Measurements from ENCODE around the gene ARHGAP6. TPM values are rescaled to one million over a fixed set of nuclear protein-coding genes. Genes with fewer than 3 reads are reported as not detected.

ARHGAP6 gene
- total and polyA plus RNA-seq, 2 of the 13 experiments (the other 11 are each of a cell fraction or from before 2014, with no cell fraction given): 0.11 TPM; not detected in 1

DNA sequence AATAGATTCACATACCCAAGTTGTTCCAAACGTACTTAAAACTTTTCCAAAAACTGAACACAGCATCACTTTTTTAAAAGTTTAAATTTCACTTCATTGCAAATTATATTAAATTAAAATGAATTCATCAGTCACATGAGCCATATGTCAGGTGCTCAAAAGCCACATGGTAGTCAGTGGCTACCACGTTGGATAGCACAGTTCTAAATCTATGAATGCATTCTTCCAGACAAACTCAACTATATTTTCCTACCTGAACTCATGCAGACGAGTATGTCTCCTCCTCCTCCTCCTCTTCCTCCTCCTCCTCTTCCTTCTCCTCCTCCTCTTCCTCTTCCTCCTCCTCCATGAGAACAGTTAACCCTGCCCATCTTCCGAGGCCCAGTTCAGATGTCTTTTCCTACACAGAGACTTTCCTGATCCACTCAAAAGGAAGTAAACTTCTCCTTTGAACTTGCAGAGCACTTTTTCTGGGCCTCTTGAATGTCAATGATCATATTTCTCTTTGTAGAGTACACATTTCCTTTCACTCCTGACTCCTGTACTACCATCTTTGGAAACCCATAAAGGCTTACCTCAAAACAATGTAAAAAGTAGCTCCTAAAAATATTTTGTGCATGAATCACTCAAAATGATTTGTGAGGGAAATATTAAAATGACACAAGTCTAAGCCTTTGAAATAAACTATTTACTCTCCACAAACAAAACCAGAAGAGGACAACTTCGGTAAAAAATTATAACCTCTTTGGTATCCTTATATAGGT, 199.9 kb downstream of the ARHGAP6 start:
- no peak overlapping the region for H3K4me2 ChIP-seq (ENCODE audit: low read depth, low read length)
- POLR2A ChIA-PET: no interaction called here
- ATAC-seq: no peak

DNA sequence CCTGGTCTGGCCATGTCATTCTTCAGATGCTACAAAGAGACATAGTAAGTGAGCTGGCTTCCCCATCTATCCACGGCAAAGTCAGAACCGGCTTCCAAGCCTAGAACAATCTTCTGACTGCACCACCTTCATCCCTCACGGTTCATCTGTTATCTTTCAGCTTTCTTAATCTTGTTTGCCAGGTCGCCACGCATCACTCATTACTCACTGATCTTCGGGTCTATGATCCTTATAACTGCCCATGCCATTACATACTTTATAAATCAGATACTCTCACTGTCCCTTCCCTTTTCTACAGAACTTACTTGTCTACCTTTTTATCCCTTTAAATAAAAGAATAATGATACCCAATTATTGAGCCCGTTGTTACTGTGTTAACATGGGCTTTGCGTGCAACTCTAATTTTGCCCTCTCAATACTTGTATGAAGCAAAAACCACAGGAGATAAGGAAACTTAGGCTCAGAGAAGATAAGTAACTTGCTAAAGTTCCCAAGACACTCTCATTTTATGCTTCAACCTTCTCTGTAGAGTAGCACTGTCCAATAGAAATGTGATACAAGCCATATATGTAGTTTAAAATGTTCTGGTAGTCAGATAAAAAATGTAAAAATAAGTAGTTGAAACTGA, 200.8 kb downstream of the ARHGAP6 start:
- H3K4me1 ChIP-seq (ENCODE audit: insufficient read depth, low read length): no peaks in the 10 kb centered on the region
- 26% methylated on average over 8 of the region's 8 CpGs for WGBS (ENCODE audit: low lambda C conversion rate)
- no peak overlapping the region for H3K4me3 ChIP-seq (replicated peaks in 1 of 3; ENCODE audit: insufficient read depth in 1 of 3, low read depth in 2 of 3, low read length in 3 of 3)
- ChIA-PET CTCF (ENCODE audit: low intra/inter-chr PET ratio, low total read pairs) (no interaction called here), POLR2A (no interaction called here)
- H3K4me2 ChIP-seq (ENCODE audit: low read depth, low read length): no peak overlapping the region
- no peaks in the 10 kb centered on the region for H3K36me3 ChIP-seq (replicated peaks in 1 of 2; ENCODE audit: control insufficient read depth in 1 of 2, insufficient read depth in 2 of 2, low read length in 2 of 2)
- H3K9me3 ChIP-seq (ENCODE audit: low read length): no peaks in the 10 kb centered on the region
- DNase-seq (ENCODE audit: low spot score) (no peak), ATAC-seq (no peak), FAIRE-seq (no peak)
- H3K79me2 ChIP-seq (ENCODE audit: insufficient read depth, low read length): no peaks in the 10 kb centered on the region
- H3K9ac ChIP-seq (ENCODE audit: insufficient read depth, low read depth, low read length): no peak overlapping the region
- intact Hi-C loops (cut with micrococcal nuclease; ENCODE audit: unreplicated experiment) (no loop called here), in situ Hi-C loops (cut with HindIII; ENCODE audit: extremely low pct_ligation_motif_present, low pct_unique_long_range_greater_than_20kb) (no loop called here)
- H3K27me3 ChIP-seq (ENCODE audit: control insufficient read depth in 1 of 2, insufficient read depth in 2 of 2, low read length in 2 of 2): no peaks in the 10 kb centered on the region
- no peaks in the 10 kb centered on the region for H4K20me1 ChIP-seq (ENCODE audit: insufficient read depth, low read length)
- H2AFZ ChIP-seq (ENCODE audit: low read length): no peak overlapping the region
- no TSS peak for BruUV-seq (replicated peaks)
- no peak overlapping the region for H3K27ac ChIP-seq (ENCODE audit: extremely low read length, insufficient read depth, low read length)
- no peak for TF ChIP-seq JARID2 (CRISPR knock-in tag; IDR thresholded peaks at IDR 0.05; ENCODE audit: insufficient replicate concordance)
- TF ChIP-seq THAP11 (CRISPR knock-in tag; IDR thresholded peaks at IDR 0.05): no peak
- TF ChIP-seq, protein P1, sequence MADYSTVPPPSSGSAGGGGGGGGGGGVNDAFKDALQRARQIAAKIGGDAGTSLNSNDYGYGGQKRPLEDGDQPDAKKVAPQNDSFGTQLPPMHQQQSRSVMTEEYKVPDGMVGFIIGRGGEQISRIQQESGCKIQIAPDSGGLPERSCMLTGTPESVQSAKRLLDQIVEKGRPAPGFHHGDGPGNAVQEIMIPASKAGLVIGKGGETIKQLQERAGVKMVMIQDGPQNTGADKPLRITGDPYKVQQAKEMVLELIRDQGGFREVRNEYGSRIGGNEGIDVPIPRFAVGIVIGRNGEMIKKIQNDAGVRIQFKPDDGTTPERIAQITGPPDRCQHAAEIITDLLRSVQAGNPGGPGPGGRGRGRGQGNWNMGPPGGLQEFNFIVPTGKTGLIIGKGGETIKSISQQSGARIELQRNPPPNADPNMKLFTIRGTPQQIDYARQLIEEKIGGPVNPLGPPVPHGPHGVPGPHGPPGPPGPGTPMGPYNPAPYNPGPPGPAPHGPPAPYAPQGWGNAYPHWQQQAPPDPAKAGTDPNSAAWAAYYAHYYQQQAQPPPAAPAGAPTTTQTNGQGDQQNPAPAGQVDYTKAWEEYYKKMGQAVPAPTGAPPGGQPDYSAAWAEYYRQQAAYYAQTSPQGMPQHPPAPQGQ (CRISPR knock-in tag; IDR thresholded peaks at IDR 0.05; ENCODE audit: borderline replicate concordance): no peak
- TF ChIP-seq IKZF1 (IDR thresholded peaks at IDR 0.05): no peak
- no peak for TF ChIP-seq SPEN (CRISPR knock-in tag; IDR thresholded peaks at IDR 0.05; ENCODE audit: low read depth)
- TF ChIP-seq HDAC2 (CRISPR knock-in tag; IDR thresholded peaks at IDR 0.05): no peak
- TF ChIP-seq RARA (CRISPR knock-in tag; IDR thresholded peaks at IDR 0.05): no peak
- no peak for TF ChIP-seq ZBTB3 (CRISPR knock-in tag; IDR thresholded peaks at IDR 0.05; ENCODE audit: borderline replicate concordance, low read depth)
- TF ChIP-seq ZNF101 (CRISPR knock-in tag; IDR thresholded peaks at IDR 0.05; ENCODE audit: borderline replicate concordance, low read depth): no peak
- no peak for TF ChIP-seq HDAC6 (IDR thresholded peaks at IDR 0.05; ENCODE audit: low read depth, low read length)

More for the DNA sequence above, 199.9 kb downstream of the ARHGAP6 start:
- Histone ChIP-seq H3K36me3 (replicated peaks in 1 of 2; ENCODE audit: control insufficient read depth in 1 of 2, insufficient read depth in 2 of 2, low read length in 2 of 2) (no peaks in the 10 kb centered on the region), H3K27ac (ENCODE audit: extremely low read length, insufficient read depth, low read length) (no peak overlapping the region), H3K79me2 (ENCODE audit: insufficient read depth, low read length) (no peaks in the 10 kb centered on the region), H4K20me1 (ENCODE audit: insufficient read depth, low read length) (no peaks in the 10 kb centered on the region), H3K4me3 (replicated peaks in 1 of 3; ENCODE audit: insufficient read depth in 1 of 3, low read depth in 2 of 3, low read length in 3 of 3) (no peak overlapping the region), H3K27me3 (ENCODE audit: control insufficient read depth in 1 of 2, insufficient read depth in 2 of 2, low read length in 2 of 2) (no peaks in the 10 kb centered on the region), H3K9me3 (ENCODE audit: low read length) (no peaks in the 10 kb centered on the region), H3K9ac (ENCODE audit: insufficient read depth, low read depth, low read length) (no peak overlapping the region), H3K4me1 (ENCODE audit: insufficient read depth, low read length) (no peaks in the 10 kb centered on the region), H2AFZ (ENCODE audit: low read length) (no peak overlapping the region)
- intact Hi-C loops (cut with micrococcal nuclease; ENCODE audit: unreplicated experiment): no loop called here
- DNase-seq (ENCODE audit: low spot score) (no peak), FAIRE-seq (no peak)
- 0% methylated on average over 5 of the region's 5 CpGs for WGBS (ENCODE audit: low lambda C conversion rate)
- BruUV-seq (replicated peaks): no TSS peak
- CTCF ChIA-PET (ENCODE audit: low intra/inter-chr PET ratio, low total read pairs): no interaction called here
- in situ Hi-C loops (cut with HindIII; ENCODE audit: extremely low pct_ligation_motif_present, low pct_unique_long_range_greater_than_20kb): no loop called here
- TF ChIP-seq, protein P2, sequence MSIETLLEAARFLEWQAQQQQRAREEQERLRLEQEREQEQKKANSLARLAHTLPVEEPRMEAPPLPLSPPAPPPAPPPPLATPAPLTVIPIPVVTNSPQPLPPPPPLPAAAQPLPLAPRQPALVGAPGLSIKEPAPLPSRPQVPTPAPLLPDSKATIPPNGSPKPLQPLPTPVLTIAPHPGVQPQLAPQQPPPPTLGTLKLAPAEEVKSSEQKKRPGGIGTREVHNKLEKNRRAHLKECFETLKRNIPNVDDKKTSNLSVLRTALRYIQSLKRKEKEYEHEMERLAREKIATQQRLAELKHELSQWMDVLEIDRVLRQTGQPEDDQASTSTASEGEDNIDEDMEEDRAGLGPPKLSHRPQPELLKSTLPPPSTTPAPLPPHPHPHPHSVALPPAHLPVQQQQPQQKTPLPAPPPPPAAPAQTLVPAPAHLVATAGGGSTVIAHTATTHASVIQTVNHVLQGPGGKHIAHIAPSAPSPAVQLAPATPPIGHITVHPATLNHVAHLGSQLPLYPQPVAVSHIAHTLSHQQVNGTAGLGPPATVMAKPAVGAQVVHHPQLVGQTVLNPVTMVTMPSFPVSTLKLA (IDR thresholded peaks at IDR 0.05): peak; percentile 80
- TF ChIP-seq GTF2F1 (IDR thresholded peaks at IDR 0.05; ENCODE audit: low read length): no peak

Data from HepG2 (cell line).